HG03159 (cell line): ENCODE data around the gene AGT.

Experiments
- ATAC-seq: cut with Tn5 transposase; IDR thresholded peaks from one replicate; pipeline ENCODE4 v1.9.1; 2021; ENCODE audit warnings: mild to moderate bottlenecking, moderate library complexity; ENCODE audit not compliant: unreplicated experiment

The AGT gene

DNA sequence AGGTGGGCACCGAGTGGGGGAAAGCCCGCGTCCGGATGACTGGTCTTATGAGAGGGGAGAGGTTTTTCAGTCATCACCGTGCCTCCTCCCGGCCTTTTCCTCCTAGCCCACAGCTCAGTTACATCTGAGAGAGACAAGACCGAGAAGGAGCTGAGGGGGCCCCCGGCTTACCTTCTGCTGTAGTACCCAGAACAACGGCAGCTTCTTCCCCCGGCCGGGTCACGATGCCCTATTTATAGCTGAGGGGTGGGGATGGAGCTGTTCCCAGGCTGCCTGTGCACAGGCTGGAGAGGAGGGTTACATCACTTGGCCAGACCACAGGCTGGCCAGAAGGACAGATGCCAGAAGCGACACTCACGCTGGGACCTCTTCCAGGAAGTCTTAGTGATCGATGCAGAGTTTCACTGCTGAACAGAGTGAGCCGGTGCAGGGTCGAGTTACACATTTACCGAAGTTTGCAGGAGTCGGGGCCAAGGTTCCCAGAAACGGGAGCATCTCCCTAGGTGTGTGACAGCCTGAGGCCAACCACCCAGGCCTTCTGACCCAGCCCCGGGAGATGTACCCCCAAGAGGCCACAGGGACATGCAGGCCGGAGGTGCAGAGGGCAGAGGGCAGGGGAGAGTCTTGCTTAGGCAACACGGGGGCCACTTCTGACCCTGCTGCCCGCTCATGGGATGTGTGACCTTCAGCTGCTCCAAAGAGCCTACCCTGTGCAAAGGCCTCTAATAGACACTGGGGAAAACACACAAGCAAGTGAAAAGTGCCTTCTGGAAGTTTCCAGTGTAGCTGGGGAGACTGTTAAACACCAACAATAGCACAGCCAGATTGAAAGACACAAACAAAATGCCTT lies at the start of gene AGT:
Gene AGT, minus strand, starts transcription at position 208 of the 850 bp plus-strand sequence. CDS start 3,299 bp downstream, outside the sequence.
- no peak for ATAC-seq

DNA sequence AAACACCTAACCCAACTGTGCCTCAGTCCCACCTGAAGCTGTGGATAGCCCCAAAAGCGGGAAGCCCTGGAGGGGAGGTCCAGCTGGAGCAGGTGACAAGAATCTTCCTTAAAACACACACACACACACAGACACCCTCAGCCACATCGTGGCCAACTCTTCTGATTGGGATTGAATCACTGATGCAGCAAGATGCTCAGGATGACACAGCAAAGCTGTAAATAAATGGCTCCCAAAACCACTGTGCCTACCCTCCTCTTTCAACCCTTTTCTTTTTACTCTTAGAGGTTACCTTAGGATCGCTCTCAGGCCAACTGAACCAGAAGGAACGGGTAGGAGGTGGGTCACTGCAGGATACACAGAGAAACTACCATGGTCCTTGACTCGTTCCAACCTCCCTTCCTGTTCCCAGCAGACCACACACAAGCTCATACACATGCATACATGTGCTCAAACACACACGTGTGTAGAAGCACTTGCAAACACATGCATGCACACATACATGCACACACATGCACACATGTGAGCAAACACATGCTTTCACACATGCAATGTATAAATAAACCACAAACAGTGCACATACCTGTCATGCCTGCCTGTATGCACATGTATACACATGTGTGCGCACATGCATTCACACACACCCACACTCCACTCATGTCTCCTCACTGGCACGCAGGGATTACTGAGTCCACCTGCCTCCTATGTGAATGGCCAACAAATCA lies 47.7 kb upstream of the AGT start:
- ATAC-seq = no peak

DNA sequence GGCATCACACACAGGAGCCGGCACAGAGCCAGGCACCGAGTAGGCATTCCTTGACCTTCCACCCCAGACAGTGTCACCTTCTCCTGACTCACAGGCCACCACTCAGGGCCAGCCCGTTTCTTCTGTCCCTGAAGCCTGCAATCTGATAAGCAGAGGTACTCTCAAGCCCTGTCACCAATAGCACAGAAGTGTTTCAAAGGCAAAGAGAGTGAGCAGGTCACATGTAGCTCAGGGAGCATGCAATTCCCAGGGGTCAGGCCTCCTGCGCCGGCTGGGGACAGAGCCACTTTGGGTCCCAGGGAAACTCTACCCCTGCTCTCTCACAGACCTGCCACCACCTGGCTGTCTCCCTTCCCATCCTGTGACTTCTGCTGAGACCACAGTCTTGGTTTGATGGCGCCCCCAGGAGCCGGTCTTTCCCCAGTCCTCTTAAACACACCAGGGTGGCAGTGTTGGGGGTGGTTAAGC lies 46.5 kb upstream of the AGT start:
- ATAC-seq = no peak

DNA sequence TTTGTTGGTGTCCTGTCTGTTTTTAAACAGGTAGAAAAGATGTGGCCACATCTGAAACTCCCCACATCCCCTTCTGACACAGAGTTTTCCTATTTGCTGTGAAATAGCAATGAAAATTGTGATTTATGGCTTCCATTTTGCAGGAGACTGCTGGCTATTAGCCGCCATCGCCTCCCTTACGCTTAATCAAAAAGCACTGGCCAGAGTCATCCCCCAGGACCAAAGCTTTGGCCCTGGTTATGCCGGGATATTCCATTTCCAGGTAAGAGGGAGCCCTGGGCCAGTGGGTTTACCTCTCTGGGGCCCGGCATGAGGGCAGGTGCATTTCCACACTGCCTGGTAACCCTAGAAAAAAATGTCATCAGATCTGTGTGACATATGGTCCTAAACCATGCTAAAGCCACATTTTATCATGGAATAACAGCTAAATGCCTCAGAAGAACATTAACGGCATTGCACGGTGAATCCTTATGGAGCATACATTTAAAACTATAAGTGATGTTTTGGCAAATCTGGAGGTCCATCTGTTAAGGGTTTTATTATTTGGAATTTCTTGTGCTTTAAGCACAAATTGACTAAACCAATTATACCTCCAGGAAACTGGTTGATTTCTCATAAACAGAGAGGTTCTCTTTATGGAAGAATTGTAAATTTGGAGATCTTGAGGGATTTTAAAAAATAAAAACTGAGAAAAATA lies 45.6 kb upstream of the AGT start:
- no peak for ATAC-seq

DNA sequence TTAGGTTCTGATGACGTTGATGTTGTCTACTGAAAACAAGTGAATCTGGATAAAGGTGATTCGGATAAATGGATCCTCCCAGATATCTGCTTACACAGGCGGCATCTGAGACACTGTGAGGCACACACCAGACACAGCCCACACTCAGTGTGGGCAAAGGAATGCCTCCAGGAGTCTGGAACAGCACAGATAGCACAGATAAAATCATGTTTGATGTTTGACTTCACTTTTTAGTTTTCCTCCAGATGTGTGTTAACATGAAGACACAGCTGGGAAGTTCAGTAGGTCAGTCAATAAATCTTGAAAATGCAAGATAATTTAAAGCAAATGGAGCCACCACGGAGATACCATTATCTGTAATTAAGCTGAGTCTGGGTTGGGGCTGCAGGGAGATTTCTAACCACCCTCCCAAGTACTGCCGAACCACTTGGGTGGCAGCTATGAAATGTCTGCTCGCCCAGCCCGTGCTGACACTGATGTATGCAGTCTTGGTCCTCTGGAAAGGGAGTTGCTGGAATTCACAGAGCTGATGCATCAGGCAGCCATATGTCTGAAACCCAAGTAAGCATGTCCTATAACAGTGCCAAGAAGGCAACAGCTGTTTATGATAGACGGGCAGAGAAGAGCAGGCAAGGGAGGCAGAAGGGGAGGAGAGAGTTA lies 44.9 kb upstream of the AGT start:
- ATAC-seq = no peak

DNA sequence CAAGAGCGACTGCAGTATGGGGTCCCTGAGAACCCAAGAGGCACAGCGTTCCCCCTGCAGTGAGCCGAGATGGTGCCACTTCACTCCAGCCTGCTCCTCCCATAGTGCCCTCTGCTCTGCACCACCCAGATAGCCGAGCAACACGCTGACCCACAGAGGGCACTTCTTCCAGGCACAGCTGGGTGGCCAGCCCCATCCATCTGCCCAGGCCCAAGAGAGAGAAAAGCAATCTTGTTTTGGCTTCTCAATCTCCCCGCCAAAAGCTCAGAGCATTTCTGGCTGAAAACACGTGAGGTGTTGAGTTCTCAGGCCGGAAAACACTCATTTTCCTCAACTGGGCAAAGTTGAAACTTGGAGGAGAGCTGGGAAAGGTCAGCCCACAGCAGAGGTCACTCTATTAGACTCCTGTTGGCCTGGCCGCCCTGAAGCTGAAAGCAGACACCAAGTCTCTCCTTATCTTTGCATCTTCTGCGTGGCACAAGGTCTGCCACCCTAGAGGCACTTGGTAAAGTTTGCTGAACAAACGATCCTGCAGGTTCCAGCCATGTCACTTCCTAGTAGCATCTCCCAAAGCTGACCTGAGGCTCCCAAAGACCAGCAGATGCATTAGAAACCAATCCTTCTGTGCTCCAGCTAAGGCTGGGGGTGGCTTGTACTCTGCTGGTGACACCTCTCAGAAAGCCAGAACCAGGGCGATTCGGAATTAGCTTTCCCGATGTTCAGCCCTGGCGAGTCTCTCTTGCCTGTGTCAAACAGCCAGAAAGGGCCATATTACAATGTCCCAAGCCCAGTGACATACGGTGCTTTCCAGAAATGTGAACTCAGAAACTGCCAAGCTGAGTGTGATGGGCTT lies 44.2 kb upstream of the AGT start:
- no peak for ATAC-seq

DNA sequence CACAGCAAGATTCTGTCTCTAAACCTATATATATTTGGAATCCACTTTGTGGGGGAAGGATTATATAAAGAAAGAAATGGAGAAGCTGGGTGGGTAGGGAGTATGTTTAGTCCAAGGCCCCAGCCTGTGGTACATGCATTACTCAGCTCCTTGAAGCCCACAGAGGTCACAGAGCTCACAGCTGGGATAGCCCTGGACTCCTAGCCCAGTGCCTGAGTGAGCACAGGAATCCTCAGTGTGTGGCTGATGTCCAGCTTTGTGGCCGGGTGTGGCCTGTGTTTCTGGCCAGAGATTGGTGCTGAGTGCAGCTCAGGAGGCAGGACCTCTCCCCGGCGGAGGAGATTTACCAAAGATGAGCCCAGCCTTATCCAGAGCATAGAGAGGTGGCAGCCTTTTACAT lies 40.9 kb upstream of the AGT start:
- no peak for ATAC-seq

DNA sequence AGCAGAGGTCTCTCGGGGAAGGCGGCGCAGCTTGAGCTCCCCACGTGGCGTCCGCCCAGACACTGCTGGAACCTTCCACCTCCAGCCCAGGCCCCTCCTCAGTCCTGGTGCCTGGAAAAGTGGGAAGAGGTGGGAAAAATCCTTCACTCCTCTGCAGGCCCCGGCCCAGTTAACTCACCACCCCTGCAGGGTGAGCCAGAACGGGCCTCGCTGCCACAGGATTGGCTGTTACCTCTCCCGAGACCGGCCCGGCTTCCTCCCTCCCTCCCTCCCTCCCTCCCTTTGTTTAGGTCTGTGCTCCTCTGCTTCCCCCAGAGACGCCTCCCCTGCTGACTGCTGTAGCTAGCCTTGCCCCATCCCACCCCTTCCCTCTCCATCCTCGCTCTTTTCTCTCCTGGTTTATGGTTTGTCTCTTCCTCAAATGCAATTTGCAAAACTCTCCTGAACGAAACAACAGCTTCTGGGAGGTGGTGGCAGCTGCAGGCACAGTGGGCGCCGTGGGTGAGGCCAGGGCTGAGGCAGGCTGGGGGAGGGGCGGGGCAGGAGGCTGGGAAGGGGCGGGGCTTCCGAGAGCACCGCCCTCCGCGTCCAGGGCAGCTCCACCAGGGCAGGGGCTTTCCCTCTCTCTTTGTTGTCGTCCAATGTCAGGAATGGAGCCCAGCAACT lies 39.8 kb upstream of the AGT start:
- no peak for ATAC-seq

DNA sequence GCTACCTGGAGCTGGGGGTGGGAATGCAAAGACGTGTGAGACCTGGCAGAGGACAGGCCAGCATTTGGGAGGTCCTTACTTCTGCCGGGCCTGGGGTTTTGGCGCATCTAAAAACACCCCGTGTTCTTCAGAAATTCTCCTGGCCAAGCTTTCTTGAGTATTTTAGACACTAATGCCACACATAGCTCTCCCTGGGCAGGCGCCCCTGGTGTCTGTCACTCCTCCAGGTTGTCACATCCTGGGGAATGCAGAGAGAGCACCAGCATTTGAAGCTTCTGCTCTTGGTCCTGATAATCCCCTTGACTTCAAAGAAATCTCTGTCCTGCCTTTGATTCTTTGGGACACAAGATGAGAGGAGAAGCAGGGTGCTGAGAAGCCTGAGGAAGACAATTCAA lies 39.3 kb upstream of the AGT start:
- no peak for ATAC-seq

DNA sequence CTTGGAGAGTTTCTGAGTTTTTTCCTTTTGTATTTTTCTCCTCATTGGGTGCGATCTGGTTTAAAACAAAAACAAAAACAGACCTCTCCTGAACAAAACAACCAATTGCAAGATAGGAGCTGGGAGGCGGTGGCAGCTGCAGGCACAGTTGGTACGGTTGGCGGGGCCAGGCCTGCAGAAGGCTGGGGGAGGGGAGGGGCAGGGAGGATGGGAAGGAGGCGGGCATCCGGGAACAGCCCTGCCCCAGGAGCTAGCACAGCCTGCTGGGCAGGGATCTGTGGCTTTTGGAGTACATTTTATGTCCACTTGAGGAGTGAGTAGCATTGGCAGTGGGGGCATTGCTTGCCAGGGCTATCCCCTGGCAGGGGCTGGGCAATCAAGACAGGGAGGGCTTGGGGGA lies 38.5 kb upstream of the AGT start:
- no peak for ATAC-seq

DNA sequence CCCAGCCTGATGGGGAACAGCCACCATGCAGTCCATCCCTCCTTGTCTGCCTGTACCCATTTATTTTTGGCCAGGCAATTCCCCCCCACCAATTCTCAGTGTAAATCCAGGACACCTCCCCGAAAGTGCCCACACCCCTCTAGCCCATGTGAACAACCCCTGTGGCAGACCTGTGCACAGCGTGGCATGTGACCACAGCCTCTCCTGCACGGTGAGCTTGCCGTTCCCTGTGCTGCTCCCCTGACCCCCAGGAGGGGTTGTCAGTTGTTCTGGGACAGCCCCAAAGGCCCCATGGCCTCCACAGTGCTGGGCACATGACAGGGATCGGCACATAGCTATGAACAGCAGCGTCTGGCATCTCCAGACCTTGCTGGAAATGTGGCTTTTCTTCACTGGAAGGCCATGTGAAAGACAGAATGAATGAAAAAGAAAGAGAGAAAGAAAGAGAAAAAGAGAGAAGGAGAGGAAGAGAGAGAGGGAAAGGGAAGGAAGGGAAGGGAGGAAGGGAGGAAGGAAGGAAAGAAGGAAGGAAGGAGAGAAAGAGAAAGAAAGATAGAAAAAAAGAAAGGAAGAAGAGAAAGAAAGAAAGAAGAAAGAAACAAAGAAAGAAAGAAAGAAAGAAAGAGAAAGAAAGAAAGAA lies 37.2 kb upstream of the AGT start:
- ATAC-seq = no peak

DNA sequence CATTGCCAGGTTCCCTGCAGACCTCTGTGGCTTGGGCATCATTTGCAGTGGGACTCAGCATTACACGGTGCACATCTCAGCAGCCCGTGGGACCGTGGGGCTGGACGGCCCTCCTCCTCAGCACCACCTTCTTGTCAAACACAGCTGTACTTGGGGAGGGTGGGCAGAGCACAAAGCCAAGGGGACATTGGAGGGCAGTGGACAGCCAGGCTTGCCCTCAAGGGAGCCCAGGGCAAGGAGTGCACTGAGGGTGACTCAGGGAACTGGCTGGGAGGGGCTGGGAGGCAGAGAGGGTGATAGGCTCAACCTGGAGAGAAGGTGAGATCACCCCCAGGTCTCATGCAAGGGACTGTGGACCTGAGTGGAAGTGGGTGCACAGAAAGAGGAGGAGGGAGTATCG lies 36.7 kb upstream of the AGT start:
- no peak for ATAC-seq

DNA sequence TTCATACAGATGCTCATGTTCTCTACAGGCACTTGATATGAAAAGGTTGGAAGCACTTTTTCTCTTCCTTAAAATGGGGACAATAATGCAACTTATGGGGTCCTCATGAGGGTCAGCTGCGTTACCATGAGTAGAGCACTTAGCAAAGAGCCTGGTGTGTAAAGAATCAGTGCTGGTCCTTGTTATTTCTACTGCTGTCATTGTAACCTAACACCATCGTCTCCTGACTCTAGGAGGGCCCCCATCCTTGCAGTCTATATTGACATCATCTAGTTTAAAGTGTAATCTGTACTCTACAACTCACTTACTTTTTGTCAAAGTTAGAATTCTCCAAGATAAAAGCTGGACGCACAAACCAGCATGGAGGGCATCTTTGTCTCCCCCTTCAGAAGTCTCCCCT lies 35.7 kb upstream of the AGT start:
- no peak for ATAC-seq

DNA sequence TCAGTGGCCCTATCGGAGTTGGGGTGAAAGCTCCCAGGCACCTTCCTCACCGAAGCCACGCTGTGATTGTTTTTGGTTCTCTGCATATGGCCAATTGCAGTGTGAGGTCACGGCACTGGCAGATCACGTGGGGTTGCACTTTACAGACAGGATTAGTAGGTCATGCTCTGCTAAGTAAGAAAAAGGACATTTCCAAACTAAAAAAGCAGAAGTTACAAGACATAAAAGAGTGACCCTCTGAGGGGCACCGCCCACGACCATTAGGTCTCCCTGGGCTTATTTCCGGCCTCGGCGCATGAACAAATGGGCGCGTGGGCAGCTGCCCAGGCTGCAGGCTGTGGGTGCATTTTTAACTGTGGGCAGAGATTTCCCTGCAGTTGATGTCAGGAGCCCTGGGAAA lies 35.2 kb upstream of the AGT start:
- ATAC-seq = no peak

DNA sequence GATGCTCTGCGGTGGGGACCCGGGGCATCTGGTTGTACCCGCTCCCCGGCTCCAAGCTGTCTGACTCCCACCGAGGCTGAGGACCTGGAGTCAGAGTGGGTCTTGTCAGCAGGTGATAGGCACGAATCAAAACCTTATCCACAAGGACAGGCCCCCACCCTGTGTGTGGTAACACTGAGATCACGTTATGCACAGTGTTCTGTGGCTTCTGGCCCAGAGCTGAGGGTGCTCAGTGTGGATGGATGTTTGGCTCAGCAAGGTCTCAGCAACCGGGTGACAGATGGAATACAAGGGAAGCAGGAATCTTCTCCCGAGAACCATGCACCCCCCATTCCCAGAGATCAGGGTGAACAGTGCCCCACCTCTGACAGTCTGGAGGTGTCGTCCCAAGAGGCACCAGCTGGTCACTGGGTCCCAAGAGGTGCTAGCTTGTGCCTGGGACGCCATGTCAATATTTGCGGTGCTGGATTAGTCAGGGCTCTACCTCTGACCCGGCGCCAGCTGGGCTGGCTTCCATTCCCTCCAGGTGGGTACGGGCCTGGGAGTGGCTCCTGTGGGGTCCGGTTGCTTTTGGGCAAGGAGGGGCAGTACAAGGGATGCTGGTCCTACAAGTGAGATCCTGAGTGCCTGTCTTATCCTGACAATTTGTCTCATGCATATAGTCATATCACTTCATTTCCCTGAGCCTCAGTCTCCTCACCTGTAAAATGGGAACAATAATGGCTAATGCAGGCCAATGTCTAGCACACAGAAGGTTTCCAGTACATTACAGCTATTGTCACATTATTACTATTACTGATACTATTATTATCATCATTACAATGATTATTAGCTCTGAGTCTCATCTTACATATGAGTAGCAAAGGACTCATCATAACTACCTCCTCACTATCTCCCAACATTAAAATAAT lies 34.2 kb upstream of the AGT start:
- ATAC-seq = no peak

DNA sequence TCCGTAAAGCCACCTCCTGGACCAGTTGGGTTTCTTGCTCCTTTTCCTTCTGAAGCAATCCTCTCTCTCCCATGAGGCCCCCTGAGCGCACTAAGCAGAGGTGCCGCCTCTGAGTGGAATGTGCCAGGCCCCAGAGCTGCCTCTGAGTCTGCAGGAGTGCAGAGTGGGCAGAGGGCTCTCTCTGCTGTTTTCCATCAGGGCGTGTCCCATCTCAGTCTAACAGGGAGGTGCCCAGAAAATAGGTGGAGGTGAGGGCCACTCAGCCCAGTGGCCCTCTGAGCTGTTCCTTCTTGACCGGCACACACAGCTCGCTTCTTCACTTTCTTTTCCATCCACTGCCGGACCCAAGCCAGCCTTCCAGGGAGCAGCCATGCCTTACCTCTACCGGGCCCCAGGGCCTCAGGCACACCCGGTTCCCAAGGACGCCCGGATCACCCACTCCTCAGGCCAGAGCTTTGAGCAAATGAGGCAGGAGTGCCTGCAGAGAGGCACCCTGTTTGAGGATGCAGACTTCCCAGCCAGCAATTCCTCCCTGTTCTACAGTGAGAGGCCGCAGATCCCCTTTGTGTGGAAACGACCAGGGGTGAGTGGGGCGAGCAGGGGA lies 33.3 kb upstream of the AGT start, which contains the start of gene CAPN9:
Gene CAPN9, plus strand, starts transcription at position 262 of the 604 bp plus-strand sequence. Its CDS starts 109 bp downstream, at position 371.
- ATAC-seq = no peak

DNA sequence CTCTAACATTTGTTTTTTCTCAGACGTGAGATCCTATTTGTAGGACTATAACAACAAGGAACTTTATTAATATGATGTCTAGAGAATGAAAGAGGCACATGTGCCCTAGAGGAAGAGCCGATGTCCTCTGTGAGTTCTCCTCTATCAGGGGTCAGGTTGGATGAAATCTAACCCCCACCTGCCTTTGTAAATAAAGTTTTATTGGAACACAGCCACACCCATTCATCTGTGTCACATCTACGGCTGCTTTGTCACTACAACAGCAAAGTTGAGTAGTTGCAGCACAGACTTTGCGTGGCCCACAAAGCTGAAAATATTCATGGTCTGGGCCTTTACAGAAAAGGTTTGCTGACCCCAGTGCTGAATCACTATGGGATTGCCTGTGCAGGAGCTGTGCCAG lies 32.7 kb upstream of the AGT start:
- ATAC-seq = no peak

DNA sequence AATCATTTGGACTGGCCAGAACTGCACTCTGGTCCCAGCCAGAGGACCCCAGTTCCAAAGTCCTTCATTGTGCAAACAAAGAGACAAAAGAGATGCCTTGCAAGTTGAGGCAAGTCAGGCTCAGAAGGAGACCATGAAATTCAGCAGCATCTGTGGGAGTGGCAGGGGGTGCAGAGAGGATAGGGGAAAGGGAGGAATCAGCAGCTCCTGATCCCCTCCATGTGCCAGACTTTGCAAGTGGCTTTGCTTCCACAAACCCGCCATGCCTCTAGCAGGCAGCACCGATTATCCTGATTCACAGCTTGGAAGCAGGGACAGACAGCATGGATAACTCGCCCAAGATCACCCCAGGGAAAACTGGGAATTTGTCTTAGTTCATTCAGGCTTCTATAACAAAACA lies 31.1 kb upstream of the AGT start:
- no peak for ATAC-seq
